Measurements from ENCODE around the gene BIN1. TPM values are rescaled to one million over a fixed set of nuclear protein-coding genes. Genes with fewer than 3 reads are reported as not detected.

Gene BIN1
- total and polyA plus RNA-seq, 8 donors: 32.0 to 98.7 (median 76.7) TPM

GRCh38 chr2:127074358-127074757 lies 32.6 kb downstream of the BIN1 start:
- Histone ChIP-seq H3K36me3 (peaks cover 0 to 11% of the 10 kb centered on the region in 2 donors), H3K4me1 (peaks cover 0 to 6% of the 10 kb centered on the region in 2 donors), H3K27ac (no peak overlapping the region), H3K27me3 (no peaks in the 10 kb centered on the region), H3K4me3 (no peak overlapping the region), H3K9me3 (no peaks in the 10 kb centered on the region)
- TF ChIP-seq, protein P1, sequence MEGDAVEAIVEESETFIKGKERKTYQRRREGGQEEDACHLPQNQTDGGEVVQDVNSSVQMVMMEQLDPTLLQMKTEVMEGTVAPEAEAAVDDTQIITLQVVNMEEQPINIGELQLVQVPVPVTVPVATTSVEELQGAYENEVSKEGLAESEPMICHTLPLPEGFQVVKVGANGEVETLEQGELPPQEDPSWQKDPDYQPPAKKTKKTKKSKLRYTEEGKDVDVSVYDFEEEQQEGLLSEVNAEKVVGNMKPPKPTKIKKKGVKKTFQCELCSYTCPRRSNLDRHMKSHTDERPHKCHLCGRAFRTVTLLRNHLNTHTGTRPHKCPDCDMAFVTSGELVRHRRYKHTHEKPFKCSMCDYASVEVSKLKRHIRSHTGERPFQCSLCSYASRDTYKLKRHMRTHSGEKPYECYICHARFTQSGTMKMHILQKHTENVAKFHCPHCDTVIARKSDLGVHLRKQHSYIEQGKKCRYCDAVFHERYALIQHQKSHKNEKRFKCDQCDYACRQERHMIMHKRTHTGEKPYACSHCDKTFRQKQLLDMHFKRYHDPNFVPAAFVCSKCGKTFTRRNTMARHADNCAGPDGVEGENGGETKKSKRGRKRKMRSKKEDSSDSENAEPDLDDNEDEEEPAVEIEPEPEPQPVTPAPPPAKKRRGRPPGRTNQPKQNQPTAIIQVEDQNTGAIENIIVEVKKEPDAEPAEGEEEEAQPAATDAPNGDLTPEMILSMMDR (IDR thresholded peaks at IDR 0.05): no peak
- intact Hi-C loops (cut with DNase I): no loop called here
- DNase-seq: no peak
- ATAC-seq: no peak

GRCh38 chr2:127072970-127073369 lies 34.0 kb downstream of the BIN1 start:
- Histone ChIP-seq H3K27ac (no peak overlapping the region), H3K36me3 (peaks cover 0 to 11% of the 10 kb centered on the region in 2 donors), H3K9me3 (no peaks in the 10 kb centered on the region), H3K4me3 (no peak overlapping the region), H3K4me1 (peaks cover 0 to 4% of the 10 kb centered on the region in 2 donors), H3K27me3 (no peaks in the 10 kb centered on the region)
- intact Hi-C loops (cut with DNase I): no loop called here
- ATAC-seq (no peak), DNase-seq (no peak)
- TF ChIP-seq, protein P1 (IDR thresholded peaks at IDR 0.05): no peak

DNA sequence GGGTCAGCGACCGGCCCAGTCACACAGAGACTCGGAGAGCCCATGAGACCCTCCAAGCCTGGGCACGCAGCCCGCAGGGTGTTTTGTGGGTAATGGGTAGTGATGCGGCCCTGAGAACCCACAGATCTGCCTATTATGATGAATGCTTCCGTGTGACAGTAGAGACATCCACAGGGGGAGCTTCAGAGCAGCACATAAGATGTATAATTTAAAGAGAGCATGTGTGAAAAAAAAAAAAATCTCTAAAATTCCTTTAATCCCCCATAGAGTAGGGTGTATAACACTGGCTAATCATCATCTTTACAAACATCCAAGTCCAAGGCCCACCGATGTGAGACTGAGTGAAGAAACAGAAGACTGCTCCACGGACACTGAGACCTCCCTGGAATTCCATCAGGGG lies 34.6 kb downstream of the BIN1 start:
- intact Hi-C loops (cut with DNase I): no loop called here
- DNase-seq (no peak), ATAC-seq (no peak)
- Histone ChIP-seq H3K36me3 (peaks cover 0 to 11% of the 10 kb centered on the region in 2 donors), H3K27ac (no peak overlapping the region), H3K9me3 (no peaks in the 10 kb centered on the region), H3K4me3 (no peak overlapping the region), H3K4me1 (peaks cover 0 to 10% of the 10 kb centered on the region in 2 donors), H3K27me3 (no peaks in the 10 kb centered on the region)
- TF ChIP-seq, protein P1 (IDR thresholded peaks at IDR 0.05): no peak

- ATAC-seq (no peak), DNase-seq (no peak)
Observed at GRCh38 chr2:127071901-127072328, 35.0 kb downstream of the BIN1 start.

GRCh38 chr2:127070221-127070620 lies 36.7 kb downstream of the BIN1 start:
- peaks cover 3 to 28% of the 10 kb centered on the region in 2 donors for H3K4me1 ChIP-seq
- H3K27me3 ChIP-seq: no peaks in the 10 kb centered on the region
- no peak for DNase-seq
- H3K27ac ChIP-seq: no peak overlapping the region
- intact Hi-C loops (cut with DNase I): no loop called here
- no peak for ATAC-seq
- peaks cover 0 to 11% of the 10 kb centered on the region in 2 donors for H3K36me3 ChIP-seq
- no peak overlapping the region for H3K4me3 ChIP-seq
- TF ChIP-seq, protein P1 (IDR thresholded peaks at IDR 0.05): no peak
- no peaks in the 10 kb centered on the region for H3K9me3 ChIP-seq

More at GRCh38 chr2:127071901-127072328, 35.0 kb downstream of the BIN1 start:
- Histone ChIP-seq H3K4me3 (no peak overlapping the region), H3K27me3 (no peaks in the 10 kb centered on the region), H3K4me1 (peaks cover 0 to 13% of the 10 kb centered on the region in 2 donors), H3K36me3 (peaks cover 0 to 11% of the 10 kb centered on the region in 2 donors), H3K9me3 (no peaks in the 10 kb centered on the region), H3K27ac (no peak overlapping the region)
- TF ChIP-seq, protein P1 (IDR thresholded peaks at IDR 0.05): no peak
- intact Hi-C loops (cut with DNase I): no loop called here
